ENCODE results near the gene MRPL55. TPM values are rescaled to one million over a fixed set of nuclear protein-coding genes. Genes with fewer than 3 reads are reported as not detected.

MRPL55 gene
- total RNA-seq, 2 donors from 2014 or later = 42.3 to 48.6 TPM

DNA sequence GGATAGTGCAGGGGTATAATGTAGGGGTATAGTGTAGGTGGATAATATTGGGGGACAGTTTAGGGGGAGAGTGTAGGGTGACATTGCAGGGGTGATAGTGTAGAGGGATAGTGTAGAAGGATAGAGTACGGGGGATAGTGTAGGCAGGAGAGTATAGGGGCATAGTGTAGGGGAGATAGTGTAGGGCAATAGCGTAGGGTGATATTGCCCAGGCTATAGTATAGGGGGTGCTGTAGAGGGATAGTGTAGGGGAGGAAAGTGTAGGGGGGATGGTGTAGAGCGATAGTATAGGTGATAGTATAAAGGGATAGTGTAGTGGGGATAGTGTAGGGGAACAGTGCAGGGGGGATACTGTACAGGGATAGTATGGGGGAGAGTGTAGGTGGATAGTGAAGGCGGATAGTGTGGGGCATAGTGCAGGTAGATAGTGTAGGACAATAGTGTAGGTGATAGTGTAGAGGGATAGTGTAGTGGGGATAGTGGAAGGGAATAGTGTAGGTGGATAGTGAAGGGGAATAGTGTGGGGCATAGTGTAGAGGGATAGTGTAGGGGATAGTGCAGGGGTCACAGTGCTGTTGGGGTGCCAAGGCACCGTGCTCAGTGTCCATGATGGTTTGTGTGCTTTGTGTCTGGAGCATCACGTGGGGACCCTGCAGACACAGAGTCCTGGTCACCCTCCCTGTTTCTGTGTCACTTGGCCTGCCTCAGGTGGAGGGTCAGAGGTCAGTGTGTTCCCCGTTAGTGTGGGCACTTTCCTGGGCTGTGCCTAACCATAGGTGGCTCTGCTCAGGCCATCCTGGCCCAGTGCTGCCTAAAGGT, 37.1 kb downstream of the MRPL55 start:
- Mint-ChIP-seq H3K36me3 (ENCODE audit: low read depth) (no peaks in the 10 kb centered on the region), H3K4me3 (no peak overlapping the region), H3K27me3 (no peaks in the 10 kb centered on the region), H3K4me1 (no peaks in the 10 kb centered on the region), H3K9me3 (no peaks in the 10 kb centered on the region), H3K27ac (no peak overlapping the region)
- ATAC-seq (replicated peaks) = peak; percentile 23

DNA sequence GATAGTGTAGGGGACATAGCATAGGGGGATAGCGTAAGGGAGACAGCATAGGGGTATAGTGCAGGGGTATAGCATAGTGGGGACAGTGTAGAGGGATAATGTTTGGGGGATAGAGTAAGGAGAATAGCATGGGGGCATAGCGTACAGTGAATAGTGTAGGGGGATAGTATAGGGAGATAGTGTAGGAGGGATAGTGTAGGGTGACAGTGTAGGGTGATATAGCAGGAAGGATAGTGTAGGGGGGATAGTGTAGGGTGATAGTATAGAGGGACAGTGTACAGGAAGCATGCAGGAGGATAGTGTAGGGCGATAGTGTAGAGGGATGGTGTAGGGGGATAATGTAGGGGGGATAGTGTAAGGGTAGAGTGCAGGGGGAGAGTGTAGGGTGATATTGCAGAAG, 38.2 kb downstream of the MRPL55 start:
- H3K27ac Mint-ChIP-seq = no peak overlapping the region
- H3K27me3 Mint-ChIP-seq = peaks cover 3% of the 10 kb centered on the region

DNA sequence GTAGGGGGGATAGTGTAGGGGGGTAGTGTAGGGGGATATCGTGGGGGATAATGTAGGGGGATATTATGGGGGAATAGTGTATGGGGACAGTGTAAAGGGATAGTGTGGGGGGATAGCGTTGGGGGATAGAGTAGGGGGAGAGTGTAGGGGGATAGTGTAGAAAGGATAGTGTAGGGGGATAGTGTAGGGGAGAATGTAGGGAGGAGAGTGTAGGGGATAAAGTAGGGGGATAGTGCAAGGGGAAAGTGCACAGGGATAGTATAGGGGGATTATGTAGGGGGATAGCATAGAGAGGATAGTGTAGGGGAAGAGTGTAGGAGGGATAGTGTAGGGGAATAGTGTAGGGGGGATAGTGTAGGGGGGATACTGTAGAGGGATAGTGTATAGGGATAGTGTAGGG, 38.9 kb downstream of the MRPL55 start:
- no peaks in the 10 kb centered on the region for H3K4me1 Mint-ChIP-seq
- H3K9me3 Mint-ChIP-seq = no peaks in the 10 kb centered on the region
- ATAC-seq (replicated peaks) = no peak
- H3K27me3 Mint-ChIP-seq = peaks cover 3% of the 10 kb centered on the region
- H3K36me3 Mint-ChIP-seq (ENCODE audit: low read depth) = no peaks in the 10 kb centered on the region
- H3K27ac Mint-ChIP-seq = no peak overlapping the region
- H3K4me3 Mint-ChIP-seq = no peak overlapping the region

More for the DNA sequence above, 38.2 kb downstream of the MRPL55 start:
- ATAC-seq (replicated peaks) = no peak
- Mint-ChIP-seq H3K4me3 (no peak overlapping the region), H3K4me1 (no peaks in the 10 kb centered on the region), H3K36me3 (ENCODE audit: low read depth) (no peaks in the 10 kb centered on the region), H3K9me3 (no peaks in the 10 kb centered on the region)

DNA sequence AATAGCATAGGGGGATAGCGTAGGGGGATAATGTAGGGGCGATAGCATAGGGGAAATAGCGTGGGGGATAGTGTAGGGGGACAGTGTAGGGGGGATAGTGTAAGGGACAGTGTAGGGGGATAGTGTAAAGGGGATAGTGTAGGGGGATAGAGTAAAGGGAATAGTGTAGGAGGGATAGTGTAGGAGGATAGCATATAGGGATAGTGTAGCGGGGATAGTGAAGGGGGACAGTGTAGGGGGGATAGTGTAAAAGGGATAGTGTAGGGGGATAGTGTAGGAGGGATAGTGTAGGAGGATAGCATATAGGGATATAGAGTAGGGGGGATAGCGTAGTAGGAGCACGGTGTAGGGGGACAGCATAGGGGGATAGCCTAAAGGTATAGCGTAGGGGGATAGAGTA, 40.7 kb downstream of the MRPL55 start:
- peaks cover 3% of the 10 kb centered on the region for H3K27me3 Mint-ChIP-seq
- H3K4me3 Mint-ChIP-seq = no peak overlapping the region
- no peaks in the 10 kb centered on the region for H3K36me3 Mint-ChIP-seq (ENCODE audit: low read depth)
- H3K4me1 Mint-ChIP-seq = no peaks in the 10 kb centered on the region
- no peak overlapping the region for H3K27ac Mint-ChIP-seq
- H3K9me3 Mint-ChIP-seq = no peaks in the 10 kb centered on the region
- ATAC-seq (replicated peaks) = no peak

DNA sequence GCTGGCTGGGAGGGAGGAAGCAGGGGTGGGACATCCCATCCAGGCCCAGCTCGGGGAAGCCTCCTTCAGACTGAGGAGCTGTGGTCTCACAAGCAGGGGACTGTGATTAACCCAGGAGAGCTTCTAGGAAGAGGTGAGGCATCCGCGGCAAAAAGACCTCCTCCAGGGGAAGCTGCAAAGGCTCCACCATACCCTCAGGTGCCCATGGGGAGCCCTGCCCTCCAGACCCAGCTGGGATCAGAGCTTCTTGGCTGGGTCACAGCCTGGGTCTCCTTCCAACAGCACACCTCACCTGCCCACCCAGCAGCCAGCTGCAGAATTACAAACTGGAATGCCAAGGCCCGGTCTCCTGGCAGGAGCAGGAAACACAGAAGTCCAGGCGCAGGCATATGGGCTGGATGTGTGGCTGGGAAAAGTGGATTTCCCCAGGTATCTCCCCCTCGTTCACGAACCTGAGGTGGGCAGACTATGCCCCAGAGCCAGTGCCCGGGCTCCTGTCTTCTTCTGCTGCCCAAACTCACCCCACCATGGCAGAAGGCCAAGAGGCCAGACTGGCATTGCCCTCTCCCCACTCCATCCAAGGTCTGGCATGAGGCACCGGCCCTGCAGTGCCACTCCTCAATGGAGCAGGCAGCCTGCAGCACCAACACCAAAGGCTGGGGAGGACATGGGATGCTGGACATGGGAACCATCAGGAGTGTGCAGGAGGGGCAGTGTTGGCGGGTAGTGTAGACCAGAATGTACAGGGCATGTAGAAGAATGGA, 42.0 kb downstream of the MRPL55 start:
- H3K27ac Mint-ChIP-seq = no peak overlapping the region
- no peak overlapping the region for H3K4me3 Mint-ChIP-seq
- H3K36me3 Mint-ChIP-seq (ENCODE audit: low read depth) = no peaks in the 10 kb centered on the region
- H3K4me1 Mint-ChIP-seq = no peaks in the 10 kb centered on the region
- no peak for ATAC-seq (replicated peaks)
- peaks cover 3% of the 10 kb centered on the region for H3K27me3 Mint-ChIP-seq
- no peaks in the 10 kb centered on the region for H3K9me3 Mint-ChIP-seq

DNA sequence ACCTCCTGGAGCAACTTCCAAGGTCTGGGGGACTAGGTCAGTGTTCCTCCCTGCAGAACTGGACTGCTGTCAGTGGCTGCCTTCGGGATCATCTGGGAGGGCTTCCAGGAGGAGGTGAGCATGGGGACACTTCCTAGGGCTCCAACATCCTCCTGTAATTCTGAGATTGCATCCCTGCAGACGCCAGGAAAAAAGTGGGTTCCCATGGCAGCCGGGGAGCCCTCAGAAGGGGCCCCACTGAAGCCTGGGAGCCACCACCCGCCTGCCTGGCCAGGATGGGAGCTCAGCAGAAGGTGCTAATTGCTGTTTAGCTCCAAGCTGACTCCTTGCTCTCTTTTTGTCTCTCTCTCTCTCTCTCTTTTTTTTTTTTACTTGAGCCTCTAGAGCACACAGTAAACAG, 42.7 kb downstream of the MRPL55 start:
- H3K4me3 Mint-ChIP-seq = no peak overlapping the region
- no peak for ATAC-seq (replicated peaks)
- no peak overlapping the region for H3K27ac Mint-ChIP-seq
- H3K36me3 Mint-ChIP-seq (ENCODE audit: low read depth) = no peaks in the 10 kb centered on the region
- no peaks in the 10 kb centered on the region for H3K9me3 Mint-ChIP-seq
- H3K4me1 Mint-ChIP-seq = no peaks in the 10 kb centered on the region
- peaks cover 3% of the 10 kb centered on the region for H3K27me3 Mint-ChIP-seq

DNA sequence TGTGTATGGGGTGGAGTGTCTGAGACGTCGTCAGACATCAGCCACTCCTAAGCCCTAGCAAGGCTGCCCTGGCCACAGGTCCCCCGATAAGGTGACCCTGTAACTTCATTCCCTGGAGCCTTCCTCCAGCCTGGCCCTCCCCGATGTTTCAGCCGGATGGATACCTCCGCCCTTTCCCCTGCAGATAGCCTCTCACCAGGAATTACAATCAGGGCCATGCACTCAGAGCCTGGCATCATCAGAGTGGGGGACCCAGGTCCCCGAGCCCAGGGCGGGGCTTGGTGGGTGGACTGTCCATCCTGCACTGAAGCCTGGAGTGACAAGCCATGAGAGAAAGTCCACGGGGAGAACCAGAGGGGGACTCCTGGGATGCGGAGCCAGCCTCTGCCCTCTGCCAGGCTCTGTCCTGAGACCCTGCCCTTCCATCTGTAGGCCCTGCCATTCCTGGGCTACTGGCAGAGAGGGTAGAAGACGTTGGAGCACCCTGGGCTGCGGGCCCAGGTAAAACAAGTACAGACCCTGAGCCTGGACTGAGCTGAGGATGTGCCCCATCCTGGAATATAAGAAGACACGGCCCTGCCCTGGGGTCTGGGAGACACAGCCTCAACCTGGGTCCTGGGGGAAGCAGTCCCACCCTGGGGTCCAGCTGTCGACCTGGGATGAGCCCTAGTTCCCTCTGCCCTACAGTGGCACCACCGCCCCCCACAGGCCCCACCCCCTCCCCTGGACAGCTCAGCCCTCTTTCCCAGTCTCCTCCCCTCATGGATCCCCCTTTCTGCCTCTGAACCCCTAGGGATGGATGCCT, 43.4 kb downstream of the MRPL55 start:
- Mint-ChIP-seq H3K27ac (no peak overlapping the region), H3K4me3 (no peak overlapping the region), H3K4me1 (peaks cover 5% of the 10 kb centered on the region), H3K27me3 (peaks cover 9% of the 10 kb centered on the region), H3K36me3 (ENCODE audit: low read depth) (no peaks in the 10 kb centered on the region), H3K9me3 (no peaks in the 10 kb centered on the region)
- ATAC-seq (replicated peaks) = no peak

DNA sequence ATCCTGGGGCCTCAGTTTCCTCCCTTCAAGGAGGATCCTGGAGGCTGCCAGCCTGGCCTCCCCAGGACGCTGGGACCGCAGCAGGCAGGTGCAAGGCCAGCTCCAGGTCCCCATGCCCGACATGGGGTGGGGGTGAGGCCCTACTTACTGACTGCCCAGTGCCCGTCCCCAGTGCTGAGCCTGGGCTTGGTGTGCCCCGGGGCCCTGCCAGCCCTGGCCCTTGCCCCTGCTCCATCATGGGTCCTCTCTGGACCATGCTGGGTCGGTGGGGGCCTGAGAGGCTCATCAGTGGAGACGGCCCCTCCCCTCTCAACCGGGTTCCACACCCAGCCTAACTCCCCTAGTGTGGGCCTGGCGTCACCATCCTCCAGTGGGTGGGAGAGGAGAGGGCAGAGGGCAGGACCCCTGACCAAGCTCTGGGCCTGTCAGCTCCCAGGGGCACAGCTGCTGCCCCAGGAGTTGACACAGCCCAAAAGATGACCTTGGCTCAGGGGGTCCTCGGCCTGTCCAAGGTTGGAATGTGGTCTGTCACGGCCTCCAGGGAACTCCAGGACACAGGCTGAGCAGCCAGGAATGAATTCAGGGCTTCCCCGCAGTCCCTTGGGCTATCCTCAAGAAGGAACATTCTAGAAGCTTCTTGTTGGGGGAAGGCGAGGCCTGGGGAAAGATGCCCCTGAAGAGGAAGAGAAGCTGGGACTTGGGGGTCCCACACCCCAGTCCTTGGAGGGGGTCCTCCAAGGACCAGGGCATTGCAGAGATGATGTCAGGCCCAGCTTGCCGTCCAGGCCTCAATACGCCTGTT, 44.2 kb downstream of the MRPL55 start:
- Mint-ChIP-seq H3K4me1 (peaks cover 5% of the 10 kb centered on the region), H3K27ac (no peak overlapping the region), H3K27me3 (peaks cover 9% of the 10 kb centered on the region), H3K9me3 (no peaks in the 10 kb centered on the region), H3K36me3 (ENCODE audit: low read depth) (no peaks in the 10 kb centered on the region), H3K4me3 (no peak overlapping the region)
- ATAC-seq (replicated peaks) = no peak

DNA sequence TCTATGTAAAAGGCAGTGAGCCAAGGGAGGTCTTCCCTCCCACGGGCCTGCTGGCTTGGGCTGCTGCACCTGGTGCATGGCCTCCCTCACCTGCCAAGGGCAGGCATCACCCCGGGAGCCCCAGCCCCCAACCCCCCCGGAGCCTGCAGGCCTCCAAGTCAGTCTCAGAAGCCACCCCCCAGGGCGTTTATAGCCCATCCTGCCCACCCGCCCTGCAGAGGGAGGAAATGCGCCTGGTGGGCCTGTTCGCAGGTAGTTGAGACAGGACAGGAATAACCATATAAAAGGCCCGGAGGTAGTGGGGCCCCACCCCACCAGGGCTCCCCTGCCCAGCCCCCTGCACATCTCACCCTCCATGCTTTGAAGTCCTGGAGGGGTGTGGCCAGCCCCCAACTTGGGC, 44.8 kb downstream of the MRPL55 start:
- H3K27me3 Mint-ChIP-seq = peaks cover 9% of the 10 kb centered on the region
- H3K27ac Mint-ChIP-seq = no peak overlapping the region
- H3K4me3 Mint-ChIP-seq = no peak overlapping the region
- H3K36me3 Mint-ChIP-seq (ENCODE audit: low read depth) = no peaks in the 10 kb centered on the region
- peaks cover 5% of the 10 kb centered on the region for H3K4me1 Mint-ChIP-seq
- ATAC-seq (replicated peaks) = no peak
- no peaks in the 10 kb centered on the region for H3K9me3 Mint-ChIP-seq

DNA sequence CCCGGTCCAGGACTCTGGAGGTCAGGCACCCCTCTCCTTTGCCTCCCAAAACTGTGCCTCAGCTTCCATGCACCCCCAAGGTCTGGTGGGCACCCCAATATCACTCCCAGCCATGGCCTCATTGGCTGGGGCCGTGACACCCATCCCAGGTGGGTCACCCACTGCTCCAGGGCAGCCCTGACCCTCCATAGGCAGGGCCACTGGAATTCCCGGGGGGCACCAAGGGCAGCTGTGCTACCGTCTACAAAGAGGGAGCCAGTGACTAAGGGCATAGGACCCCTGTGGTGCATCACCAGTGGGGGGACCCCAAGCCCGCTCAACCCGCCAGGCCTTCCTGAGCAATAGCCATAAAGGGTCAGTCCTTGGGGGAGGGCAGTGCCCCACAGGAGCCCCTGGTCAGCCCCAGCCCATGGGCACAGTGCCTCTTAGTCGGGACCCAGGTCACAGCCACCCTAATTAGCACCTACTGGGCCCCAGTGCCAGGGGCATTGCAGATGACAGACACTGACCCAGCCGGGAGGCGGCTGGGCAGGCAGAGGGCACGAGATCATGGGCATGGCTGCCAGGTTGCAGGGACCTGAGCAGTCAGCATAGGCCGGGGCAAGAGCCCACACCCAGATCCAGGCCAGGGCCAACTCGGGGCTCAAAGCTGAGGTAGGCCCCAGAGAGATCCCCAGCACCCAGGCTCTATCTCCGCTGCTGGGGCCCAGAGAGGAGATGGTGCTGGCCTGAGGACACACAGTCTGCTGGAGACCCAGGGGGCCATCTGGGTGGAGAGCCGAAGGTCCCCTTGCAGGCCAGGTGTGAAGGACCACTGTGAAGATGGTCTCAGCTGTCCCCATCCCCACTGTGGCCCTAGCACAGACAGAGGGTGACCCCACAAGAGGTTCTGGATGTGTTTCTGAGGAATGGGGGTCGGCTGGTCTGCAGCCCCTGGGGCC, 45.6 kb downstream of the MRPL55 start:
- Mint-ChIP-seq H3K36me3 (ENCODE audit: low read depth) (no peaks in the 10 kb centered on the region), H3K27me3 (peaks cover 9% of the 10 kb centered on the region), H3K27ac (no peak overlapping the region), H3K4me3 (no peak overlapping the region), H3K9me3 (no peaks in the 10 kb centered on the region), H3K4me1 (peaks cover 5% of the 10 kb centered on the region)
- no peak for ATAC-seq (replicated peaks)

DNA sequence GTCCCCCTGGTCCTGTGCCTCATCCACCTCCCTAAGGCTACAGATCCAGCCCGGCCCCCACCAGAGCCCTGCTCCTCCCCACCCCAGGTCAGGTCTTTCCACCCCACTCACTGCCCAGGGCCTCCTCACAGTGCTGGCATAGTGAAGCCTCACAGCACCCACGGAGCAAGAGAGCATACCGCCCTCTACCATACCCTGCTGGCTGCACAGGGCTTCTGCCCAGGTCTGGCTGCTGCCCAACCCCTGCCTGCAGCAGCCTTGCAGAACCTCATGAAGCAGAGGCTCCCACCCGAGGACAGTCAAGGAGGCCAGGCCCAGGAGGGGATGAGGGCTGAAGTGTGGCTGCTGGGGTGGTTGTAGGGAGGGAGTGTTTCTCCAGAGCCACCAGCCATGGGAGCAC, 46.3 kb downstream of the MRPL55 start:
- no peak overlapping the region for H3K4me3 Mint-ChIP-seq
- H3K36me3 Mint-ChIP-seq (ENCODE audit: low read depth) = no peaks in the 10 kb centered on the region
- no peak overlapping the region for H3K27ac Mint-ChIP-seq
- H3K27me3 Mint-ChIP-seq = peaks cover 14% of the 10 kb centered on the region
- ATAC-seq (replicated peaks) = no peak
- H3K9me3 Mint-ChIP-seq = no peaks in the 10 kb centered on the region
- H3K4me1 Mint-ChIP-seq = peaks cover 10% of the 10 kb centered on the region

DNA sequence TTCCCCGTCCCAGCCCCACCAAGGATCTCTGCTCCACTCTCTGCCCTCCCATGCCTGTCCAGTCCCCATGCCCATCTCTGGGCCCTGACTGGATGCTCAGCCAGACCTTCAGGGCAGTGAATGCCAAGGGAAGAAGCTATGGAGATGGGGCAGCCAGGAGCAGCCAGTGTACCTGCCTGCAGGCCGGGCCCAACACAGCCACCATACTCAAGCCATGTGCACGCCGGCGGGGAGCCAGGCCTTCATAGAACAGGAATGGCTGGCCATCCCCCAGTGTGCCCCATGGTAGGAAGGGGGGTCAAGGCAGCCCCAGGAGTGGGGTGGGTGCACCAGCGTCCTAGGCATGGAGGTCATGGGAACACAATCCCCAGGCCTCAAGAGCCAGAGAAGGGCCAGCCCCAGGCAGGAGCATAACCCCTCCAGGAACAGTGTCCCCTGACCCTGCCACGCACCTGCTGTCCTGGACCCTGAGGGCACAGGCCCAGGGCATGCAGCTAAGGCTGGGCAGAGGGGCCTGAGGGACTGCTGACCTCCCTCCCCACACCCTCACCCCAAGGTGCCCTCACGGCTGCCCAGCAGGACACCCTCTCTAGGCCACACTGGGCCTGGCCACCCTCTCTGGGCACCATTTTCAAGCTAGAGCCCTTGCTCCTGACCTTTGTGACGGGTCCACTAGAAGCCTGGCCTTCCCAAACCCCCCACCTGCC, 46.9 kb downstream of the MRPL55 start:
- H3K4me1 Mint-ChIP-seq = peaks cover 10% of the 10 kb centered on the region
- H3K27ac Mint-ChIP-seq = no peak overlapping the region
- ATAC-seq (replicated peaks) = no peak
- H3K36me3 Mint-ChIP-seq (ENCODE audit: low read depth) = no peaks in the 10 kb centered on the region
- peaks cover 14% of the 10 kb centered on the region for H3K27me3 Mint-ChIP-seq
- no peaks in the 10 kb centered on the region for H3K9me3 Mint-ChIP-seq
- no peak overlapping the region for H3K4me3 Mint-ChIP-seq
